ENCODE data around the gene GRAMD4. TPM values are rescaled to one million over a fixed set of nuclear protein-coding genes. Genes with fewer than 3 reads are reported as not detected.
A peak's percentile ranks its signal among the peaks of the same experiment; 100 is the strongest.

The GRAMD4 gene
- polyA plus RNA-seq, 3 donors = 9.5 to 33.3 (median 12.6) TPM

- Histone ChIP-seq H3K79me2 (ENCODE audit: insufficient read depth, low read length) (peaks cover 82% of the 10 kb centered on the region), H3K36me3 (replicated peaks in 1 of 2; ENCODE audit: control insufficient read depth in 1 of 2, insufficient read depth in 2 of 2, low read length in 2 of 2) (no peaks in the 10 kb centered on the region), H3K4me1 (ENCODE audit: control insufficient read depth in 1 of 2, insufficient read depth in 2 of 2, low read length in 2 of 2) (peaks cover 68 to 85% of the 10 kb centered on the region in 2 donors), H4K20me1 (ENCODE audit: insufficient read depth, low read length) (no peaks in the 10 kb centered on the region), H3K4me2 (replicated peaks; ENCODE audit: extremely low read depth, low read length, poor library complexity, severe bottlenecking) (peak overlapping the region; percentile 15), H3K4me3 (replicated peaks in 1 of 3; ENCODE audit: low read depth in 2 of 3, low read length in 3 of 3) (no peak overlapping the region), H3K27me3 (ENCODE audit: control insufficient read depth in 2 of 2, insufficient read depth in 2 of 2, low read length in 2 of 2) (no peaks in the 10 kb centered on the region), H2AFZ (ENCODE audit: insufficient read depth, low read depth, low read length, poor library complexity, severe bottlenecking) (no peak overlapping the region), H3K27ac (ENCODE audit: low read depth in 1 of 2, low read length in 2 of 2) (peak overlapping the region; percentile 94 to 97), H3K9ac (ENCODE audit: insufficient read depth, low read length, poor library complexity, severe bottlenecking) (peak overlapping the region; percentile 9), H3K9me3 (replicated peaks in 1 of 2; ENCODE audit: control insufficient read depth in 1 of 2, insufficient read depth in 1 of 2, low read length in 2 of 2) (no peaks in the 10 kb centered on the region)
- peaks cover 0 to 3% (median 0%) of the 10 kb centered on the region in 7 donors for H3K9me3 Mint-ChIP-seq
- H3K36me3 Mint-ChIP-seq = peaks cover 5 to 16% of the 10 kb centered on the region in 2 donors
- no peak overlapping the region for H3K4me3 Mint-ChIP-seq
- peak in 1 of 3 donors; percentile 47 for DNase-seq
- WGBS (ENCODE audit: insufficient coverage) = 35% methylated on average over 7 of the region's 15 CpGs
- H3K27ac Mint-ChIP-seq = peak overlapping the region; percentile 89 to 96 (median 95)
- TF ChIP-seq CTCF (IDR thresholded peaks at IDR 0.05) = no peak
- intact Hi-C loops (cut with micrococcal nuclease) = no loop called here
- peaks cover 70% of the 10 kb centered on the region for H3K4me1 Mint-ChIP-seq
- peaks cover 0 to 2% (median 0%) of the 10 kb centered on the region in 3 donors for H3K27me3 Mint-ChIP-seq (ENCODE audit: low read depth in 3 of 3)
Measured at GRCh38 chr22:46600273-46600796, 19.9 kb upstream of the GRAMD4 start.

- Histone ChIP-seq H2AFZ (ENCODE audit: insufficient read depth, low read depth, low read length, poor library complexity, severe bottlenecking) (peak overlapping the region; percentile 46), H3K27ac (ENCODE audit: low read depth in 1 of 2, low read length in 2 of 2) (peak overlapping the region; percentile 93 to 94), H3K9me3 (replicated peaks in 1 of 2; ENCODE audit: control insufficient read depth in 1 of 2, insufficient read depth in 1 of 2, low read length in 2 of 2) (no peaks in the 10 kb centered on the region), H3K4me2 (replicated peaks; ENCODE audit: extremely low read depth, low read length, poor library complexity, severe bottlenecking) (peak overlapping the region; percentile 47), H4K20me1 (ENCODE audit: insufficient read depth, low read length) (no peaks in the 10 kb centered on the region), H3K27me3 (ENCODE audit: control insufficient read depth in 2 of 2, insufficient read depth in 2 of 2, low read length in 2 of 2) (no peaks in the 10 kb centered on the region), H3K4me3 (replicated peaks in 1 of 3; ENCODE audit: low read depth in 2 of 3, low read length in 3 of 3) (peak overlapping the region in 1 of 3 experiments; percentile 20), H3K4me1 (ENCODE audit: control insufficient read depth in 1 of 2, insufficient read depth in 2 of 2, low read length in 2 of 2) (peaks cover 68 to 77% of the 10 kb centered on the region in 2 donors), H3K79me2 (ENCODE audit: insufficient read depth, low read length) (peaks cover 77% of the 10 kb centered on the region), H3K9ac (ENCODE audit: insufficient read depth, low read length, poor library complexity, severe bottlenecking) (peak overlapping the region; percentile 61), H3K36me3 (replicated peaks in 1 of 2; ENCODE audit: control insufficient read depth in 1 of 2, insufficient read depth in 2 of 2, low read length in 2 of 2) (no peaks in the 10 kb centered on the region)
- peaks cover 5 to 14% of the 10 kb centered on the region in 2 donors for H3K36me3 Mint-ChIP-seq
- peaks cover 0 to 2% (median 0%) of the 10 kb centered on the region in 3 donors for H3K27me3 Mint-ChIP-seq (ENCODE audit: low read depth in 3 of 3)
- intact Hi-C loops (cut with micrococcal nuclease) = loop anchor here in 1 of 2 donors (1.0 kb wide), 1 partner anchor 9 kb away; no protein-coding TSS in a partner anchor
- DNase-seq = peak; percentile 91 to 99 (median 97)
- H3K4me3 Mint-ChIP-seq = peak overlapping the region; percentile 63 to 82
- no peak for TF ChIP-seq CTCF (IDR thresholded peaks at IDR 0.05)
- WGBS (ENCODE audit: insufficient coverage) = 33% methylated on average over 12 of the region's 15 CpGs
- H3K27ac Mint-ChIP-seq = peak overlapping the region; percentile 94 to 99 (median 98)
- H3K9me3 Mint-ChIP-seq = peaks cover 0 to 3% (median 0%) of the 10 kb centered on the region in 7 donors
- H3K4me1 Mint-ChIP-seq = peaks cover 72% of the 10 kb centered on the region
Measured at GRCh38 chr22:46602025-46602424, 18.2 kb upstream of the GRAMD4 start.

All from CD14-positive monocyte (primary cell).